ENCODE results near the gene TOPBP1. TPM values are rescaled to one million over a fixed set of nuclear protein-coding genes. Genes with fewer than 3 reads are reported as not detected.

The TOPBP1 gene
- total RNA-seq, 4 donors from 2014 or later = 20.7 to 42.2 (median 28.7) TPM

DNA sequence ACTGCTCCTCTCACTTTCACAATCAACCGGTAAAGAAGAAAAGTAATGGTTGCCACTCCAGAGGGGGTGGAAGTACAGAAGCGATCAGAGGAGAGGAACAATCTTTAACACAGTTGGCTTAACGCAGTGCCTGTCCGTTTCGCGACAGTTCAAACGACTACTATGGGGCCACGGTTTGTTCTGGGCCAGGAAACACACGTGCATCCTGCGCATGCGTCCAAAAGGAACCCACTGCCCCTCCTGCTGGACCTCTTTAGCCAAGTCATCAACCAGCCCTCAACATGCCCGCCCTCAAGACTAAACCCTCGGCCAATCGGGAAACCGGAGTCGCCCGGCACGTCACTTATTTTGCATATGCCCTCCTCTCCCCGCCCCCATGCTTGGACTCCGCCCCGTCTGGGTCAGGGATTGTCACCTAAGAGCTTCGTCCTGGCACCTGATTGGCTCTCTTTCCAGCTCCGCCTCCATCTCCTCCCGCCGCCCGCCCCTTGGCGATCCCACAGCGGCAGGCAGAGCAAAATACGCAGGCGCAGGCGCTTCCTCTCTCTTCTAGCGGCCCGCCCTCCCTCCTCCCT lies 88.6 kb downstream of the TOPBP1 start:
- DNase-seq (ENCODE audit: low spot score) (peak; percentile 98), ATAC-seq (ENCODE audit: low FRiP score) (peak; percentile 95)
- TF ChIP-seq, protein P1, sequence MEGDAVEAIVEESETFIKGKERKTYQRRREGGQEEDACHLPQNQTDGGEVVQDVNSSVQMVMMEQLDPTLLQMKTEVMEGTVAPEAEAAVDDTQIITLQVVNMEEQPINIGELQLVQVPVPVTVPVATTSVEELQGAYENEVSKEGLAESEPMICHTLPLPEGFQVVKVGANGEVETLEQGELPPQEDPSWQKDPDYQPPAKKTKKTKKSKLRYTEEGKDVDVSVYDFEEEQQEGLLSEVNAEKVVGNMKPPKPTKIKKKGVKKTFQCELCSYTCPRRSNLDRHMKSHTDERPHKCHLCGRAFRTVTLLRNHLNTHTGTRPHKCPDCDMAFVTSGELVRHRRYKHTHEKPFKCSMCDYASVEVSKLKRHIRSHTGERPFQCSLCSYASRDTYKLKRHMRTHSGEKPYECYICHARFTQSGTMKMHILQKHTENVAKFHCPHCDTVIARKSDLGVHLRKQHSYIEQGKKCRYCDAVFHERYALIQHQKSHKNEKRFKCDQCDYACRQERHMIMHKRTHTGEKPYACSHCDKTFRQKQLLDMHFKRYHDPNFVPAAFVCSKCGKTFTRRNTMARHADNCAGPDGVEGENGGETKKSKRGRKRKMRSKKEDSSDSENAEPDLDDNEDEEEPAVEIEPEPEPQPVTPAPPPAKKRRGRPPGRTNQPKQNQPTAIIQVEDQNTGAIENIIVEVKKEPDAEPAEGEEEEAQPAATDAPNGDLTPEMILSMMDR (IDR thresholded peaks at IDR 0.05) = no peak

DNA sequence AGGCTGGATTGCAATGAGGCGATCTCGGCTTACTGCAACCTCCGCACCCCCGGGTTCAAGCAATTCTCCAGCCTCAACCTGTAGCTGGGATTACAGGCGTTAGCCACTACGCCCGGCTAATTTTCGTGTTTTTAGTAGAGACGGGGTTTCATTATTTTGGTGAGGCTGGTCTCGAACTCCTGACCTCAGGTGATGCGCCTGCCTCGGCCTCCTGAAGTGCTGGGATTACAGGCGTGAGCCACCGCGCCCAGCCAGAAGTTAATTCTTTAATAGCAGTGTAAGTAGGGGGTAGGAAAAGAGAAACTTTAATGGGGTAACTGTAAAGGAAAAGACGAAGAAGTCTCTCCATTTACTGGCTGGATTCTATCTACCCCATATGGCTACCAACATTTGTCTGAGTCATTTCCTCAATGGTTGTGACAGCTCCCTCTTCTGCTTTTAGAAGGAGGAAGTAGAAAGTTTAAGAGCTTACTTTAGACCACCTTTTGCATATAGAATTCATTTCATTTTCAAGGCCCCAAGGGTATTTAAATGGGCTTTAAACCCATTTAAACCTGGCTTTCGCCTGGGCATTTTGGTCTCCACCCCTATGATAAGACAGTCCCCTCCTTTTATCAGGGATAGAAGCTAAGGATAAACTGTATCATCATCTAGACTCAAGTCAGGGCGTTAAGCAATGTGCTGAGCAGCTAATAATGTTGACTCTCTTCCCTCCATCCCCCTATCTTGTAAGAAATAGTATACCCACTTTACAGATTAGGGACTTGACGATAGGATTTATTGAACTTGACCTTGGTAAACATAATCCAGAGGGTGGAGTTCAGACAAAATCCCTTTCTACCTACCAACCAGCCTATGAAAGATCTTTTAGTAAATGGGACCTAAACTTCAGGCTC lies 89.3 kb downstream of the TOPBP1 start:
- TF ChIP-seq, protein P1 (IDR thresholded peaks at IDR 0.05) = no peak
- ATAC-seq (ENCODE audit: low FRiP score) = no peak
- DNase-seq (ENCODE audit: low spot score) = no peak

DNA sequence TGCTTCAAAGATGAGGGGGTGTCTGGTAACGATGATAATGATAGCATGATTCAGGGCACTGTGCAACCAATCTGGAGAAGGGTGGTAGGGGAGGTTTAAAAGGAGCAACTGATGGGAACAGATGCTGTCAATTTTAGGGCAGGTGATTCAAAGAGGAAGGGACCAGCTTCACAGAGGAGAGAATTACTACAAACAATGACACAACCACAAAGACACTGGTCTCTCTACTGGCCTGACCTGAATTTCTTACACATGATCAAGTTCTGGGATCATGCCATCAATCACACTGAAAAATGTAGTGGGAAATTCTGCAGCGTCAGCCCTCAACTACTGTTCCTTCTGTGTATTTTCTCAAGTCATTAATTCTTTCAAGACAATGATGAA lies 90.8 kb downstream of the TOPBP1 start:
- TF ChIP-seq, protein P1 (IDR thresholded peaks at IDR 0.05) = no peak
- ATAC-seq (ENCODE audit: low FRiP score) (no peak), DNase-seq (ENCODE audit: low spot score) (no peak)

DNA sequence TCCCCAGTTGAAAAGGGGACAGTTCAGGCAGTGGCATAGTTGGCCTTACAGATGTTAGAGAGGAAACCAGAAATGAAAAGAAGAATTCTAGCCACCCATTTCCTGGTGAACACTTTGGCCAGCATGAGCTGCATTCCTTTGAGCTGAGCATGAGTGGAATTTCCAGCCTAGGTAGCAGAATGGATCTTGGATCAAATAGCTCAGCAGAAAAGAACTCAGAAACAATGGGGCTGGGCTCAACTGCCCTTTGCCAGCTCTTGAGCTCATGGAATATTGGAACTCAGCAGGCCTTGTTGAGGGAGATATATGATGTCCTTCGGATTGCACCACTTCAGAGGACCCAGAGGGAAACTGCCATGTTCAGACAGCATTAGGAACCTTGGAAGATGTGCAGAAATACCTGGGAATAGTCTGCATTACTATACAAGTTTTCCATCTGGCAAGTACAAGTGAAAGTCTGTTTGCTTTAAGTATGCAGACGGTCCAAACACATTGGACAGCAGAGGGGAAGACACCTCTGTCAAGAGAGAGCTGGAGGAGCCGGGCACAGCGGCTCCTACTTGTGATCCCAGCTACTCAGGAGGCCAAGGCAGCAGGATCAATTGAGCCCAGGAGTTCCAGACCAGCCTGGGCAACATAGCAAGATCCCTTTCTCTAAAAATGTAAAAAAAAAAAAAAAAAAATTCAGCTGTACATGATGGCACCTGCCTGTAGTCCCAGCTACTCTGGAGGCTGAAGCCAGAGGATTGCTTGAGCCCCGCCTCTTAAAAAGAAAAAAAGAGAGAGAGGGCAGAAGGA lies 91.4 kb downstream of the TOPBP1 start:
- TF ChIP-seq, protein P1 (IDR thresholded peaks at IDR 0.05) = no peak
- DNase-seq (ENCODE audit: low spot score) (no peak), ATAC-seq (ENCODE audit: low FRiP score) (no peak)

DNA sequence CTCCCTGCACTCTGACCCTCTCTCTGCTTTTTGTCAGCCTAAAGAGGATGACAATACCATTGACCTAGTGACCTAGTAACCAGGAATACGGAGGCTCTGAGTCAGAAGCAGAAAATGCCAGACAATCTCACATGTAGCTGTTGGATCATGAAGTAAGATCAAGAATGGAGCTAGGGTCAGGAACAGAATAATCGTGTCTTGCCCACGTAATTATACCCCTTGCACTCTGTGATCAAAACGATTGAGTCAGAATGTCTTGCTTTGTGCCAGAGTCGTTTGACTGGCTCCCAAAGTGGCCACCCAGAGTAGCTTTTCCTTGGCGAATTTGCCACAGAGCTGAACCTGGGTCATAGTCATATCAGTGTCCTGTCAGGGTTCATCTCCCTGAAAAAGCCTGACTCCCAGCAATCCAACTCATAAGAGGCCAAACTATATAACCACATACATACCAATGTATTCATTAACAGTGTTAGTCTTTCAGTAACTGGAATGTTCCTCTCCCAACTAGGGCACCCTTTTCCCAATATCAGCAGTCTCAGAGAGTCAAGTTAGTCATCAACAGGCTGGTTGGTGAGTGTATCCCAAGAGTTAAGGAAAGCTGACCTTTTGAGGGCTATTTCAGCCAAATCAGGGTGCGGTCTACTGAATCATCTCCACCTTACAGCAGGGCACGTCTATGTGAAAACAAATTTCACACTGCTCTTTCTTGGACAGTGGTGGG lies 93.3 kb downstream of the TOPBP1 start:
- TF ChIP-seq, protein P1 (IDR thresholded peaks at IDR 0.05) = no peak

DNA sequence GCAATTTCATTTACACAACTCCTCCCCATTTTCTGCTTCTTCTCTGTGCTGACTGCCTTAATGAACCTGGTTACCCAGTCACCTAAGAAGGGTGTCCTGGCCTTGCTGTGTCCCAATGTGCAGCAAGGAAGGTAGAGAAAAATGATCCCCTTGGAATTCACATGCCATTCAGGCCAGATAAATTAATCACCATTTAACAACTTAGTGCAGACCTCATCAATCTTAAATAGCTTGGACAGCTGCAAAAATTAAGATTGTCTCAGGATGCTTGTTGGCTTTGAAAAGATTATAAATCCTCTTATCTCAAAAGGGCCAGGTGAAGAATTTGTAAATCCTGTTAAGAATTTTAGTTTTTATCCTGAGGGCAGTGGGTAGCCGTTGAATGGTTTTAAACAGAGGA lies 97.9 kb downstream of the TOPBP1 start:
- no peak for DNase-seq (ENCODE audit: low spot score)
- ATAC-seq (ENCODE audit: low FRiP score) = no peak
- TF ChIP-seq, protein P1 (IDR thresholded peaks at IDR 0.05) = no peak

More for the DNA sequence above, 93.3 kb downstream of the TOPBP1 start:
- ATAC-seq (ENCODE audit: low FRiP score) (peak; percentile 50), DNase-seq (ENCODE audit: low spot score) (no peak)
